ENCODE measurements around the gene ROR1.

Gene ROR1

GRCh38 chr1:63773815-63774616 lies at the start of gene ROR1:
Gene ROR1, plus strand, starts transcription at chr1:63774017.
- peak; percentile 20 to 60 for DNase-seq (ENCODE audit: low read depth in 2 of 2)

GRCh38 chr1:63724375-63724899 lies 49.4 kb upstream of the ROR1 start:
- DNase-seq (ENCODE audit: low read depth in 2 of 2): no peak

- no peak for DNase-seq (ENCODE audit: low read depth in 2 of 2)
Measured at GRCh38 chr1:63728611-63729226, 45.1 kb upstream of the ROR1 start.

DNA sequence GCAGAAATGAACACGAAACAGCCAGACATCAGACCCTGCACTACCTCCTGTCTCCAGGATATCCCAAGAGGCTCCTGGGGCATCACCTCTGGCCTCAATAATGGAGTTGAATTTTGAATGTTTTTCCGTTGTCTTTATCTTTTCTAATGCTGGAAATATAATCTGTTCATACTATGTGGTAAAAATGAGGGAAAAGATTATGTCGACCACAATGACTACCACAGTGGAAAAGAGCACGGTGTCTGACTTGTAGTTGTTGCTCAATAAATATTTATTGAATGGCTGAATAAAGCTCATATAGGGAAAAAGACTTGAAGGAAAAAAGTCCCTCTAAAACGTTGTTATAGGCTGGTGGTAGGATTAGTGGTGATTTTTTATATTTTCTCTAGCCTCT lies 44.6 kb upstream of the ROR1 start:
- DNase-seq (ENCODE audit: low read depth in 2 of 2): no peak

GRCh38 chr1:63730211-63730610 lies 43.6 kb upstream of the ROR1 start:
- no peak for DNase-seq (ENCODE audit: low read depth in 2 of 2)

- DNase-seq (ENCODE audit: low read depth in 2 of 2): no peak
Measured at GRCh38 chr1:63731117-63732043, 42.4 kb upstream of the ROR1 start.

- DNase-seq (ENCODE audit: low read depth in 2 of 2): no peak
Measured at GRCh38 chr1:63732666-63733065, 41.2 kb upstream of the ROR1 start.

- DNase-seq (ENCODE audit: low read depth in 2 of 2): no peak
Measured at GRCh38 chr1:63738772-63739171, 35.0 kb upstream of the ROR1 start.

GRCh38 chr1:63739452-63739851 lies 34.4 kb upstream of the ROR1 start:
- no peak for DNase-seq (ENCODE audit: low read depth in 2 of 2)

GRCh38 chr1:63740432-63740831 lies 33.4 kb upstream of the ROR1 start:
- DNase-seq (ENCODE audit: low read depth in 2 of 2): no peak

DNA sequence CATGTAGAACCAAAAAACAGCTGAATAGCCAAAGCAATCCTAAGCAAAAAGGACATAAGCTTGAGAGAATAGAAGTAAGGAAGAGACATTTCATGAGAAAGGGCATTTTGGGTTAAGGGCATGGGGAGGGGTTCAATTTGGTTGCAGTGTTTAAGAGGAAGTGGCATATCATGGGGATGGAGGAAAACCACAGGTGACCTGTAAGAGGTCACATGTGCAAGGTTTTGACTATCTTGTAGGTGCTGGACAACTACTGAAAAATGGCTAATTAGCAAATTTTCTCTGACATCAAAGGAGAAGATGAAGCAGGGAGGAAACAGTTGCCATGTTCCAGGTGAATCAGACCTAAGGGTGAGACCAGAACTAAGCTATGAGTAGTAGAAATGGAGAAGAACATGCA lies 31.3 kb upstream of the ROR1 start:
- DNase-seq (ENCODE audit: low read depth in 2 of 2): no peak

DNA sequence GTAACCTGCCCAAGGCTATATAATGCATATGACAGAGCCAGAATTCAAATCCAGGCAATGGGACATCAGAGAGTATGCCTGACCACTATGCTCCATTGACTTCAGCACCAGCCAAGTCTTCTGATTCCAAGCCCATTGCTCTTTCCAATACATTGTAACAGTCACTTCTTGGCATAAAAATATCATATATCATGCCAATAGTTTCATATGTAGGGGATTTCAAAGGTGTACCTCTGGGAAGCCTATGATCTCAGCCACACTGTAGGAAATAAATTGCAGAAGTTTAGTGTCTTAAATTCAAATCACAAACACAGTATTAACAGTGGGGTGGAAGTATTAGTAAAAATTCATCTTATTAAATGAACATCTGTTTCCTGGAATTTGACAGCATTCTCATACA lies 30.0 kb upstream of the ROR1 start:
- DNase-seq (ENCODE audit: low read depth in 2 of 2): no peak

DNA sequence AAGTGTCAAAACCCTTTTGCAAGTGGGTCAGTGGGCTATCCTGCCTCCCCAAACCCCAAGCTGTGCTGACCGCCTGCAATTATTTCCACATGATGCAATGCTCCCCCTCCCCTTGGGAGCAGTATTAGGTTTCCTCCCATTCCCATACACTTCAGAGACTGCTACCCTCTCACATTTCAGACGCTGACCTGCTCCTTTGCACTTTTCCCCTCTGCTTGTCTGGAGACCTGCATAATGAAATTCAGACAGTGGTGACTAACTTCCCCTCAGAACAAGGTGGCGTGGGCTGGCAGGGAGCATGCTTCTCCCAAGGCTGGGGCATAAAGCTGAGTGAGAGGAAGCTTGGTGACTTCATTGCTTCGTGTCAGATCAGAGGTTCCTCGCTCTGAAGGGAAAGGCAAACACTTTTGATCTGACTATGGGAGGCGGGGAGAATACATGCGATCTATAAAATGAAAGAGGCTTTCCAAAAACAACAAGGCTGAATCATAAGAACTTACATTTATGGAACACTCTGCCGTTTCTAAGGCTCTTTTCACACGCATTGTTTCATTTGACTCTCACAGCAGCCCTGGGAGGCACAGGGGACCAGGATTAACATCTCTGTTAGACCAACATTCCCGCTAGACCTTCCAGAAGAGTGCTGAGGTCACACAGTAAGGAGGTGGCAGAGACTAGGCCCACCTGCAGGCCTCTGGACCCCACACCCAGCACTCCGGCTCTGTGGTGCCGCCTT lies 27.5 kb upstream of the ROR1 start:
- DNase-seq (ENCODE audit: low read depth in 2 of 2): peak in 1 of 2 donors; percentile 10

GRCh38 chr1:63747445-63747844 lies 26.4 kb upstream of the ROR1 start:
- DNase-seq (ENCODE audit: low read depth in 2 of 2): no peak

GRCh38 chr1:63748046-63748580 lies 25.7 kb upstream of the ROR1 start:
- no peak for DNase-seq (ENCODE audit: low read depth in 2 of 2)

DNA sequence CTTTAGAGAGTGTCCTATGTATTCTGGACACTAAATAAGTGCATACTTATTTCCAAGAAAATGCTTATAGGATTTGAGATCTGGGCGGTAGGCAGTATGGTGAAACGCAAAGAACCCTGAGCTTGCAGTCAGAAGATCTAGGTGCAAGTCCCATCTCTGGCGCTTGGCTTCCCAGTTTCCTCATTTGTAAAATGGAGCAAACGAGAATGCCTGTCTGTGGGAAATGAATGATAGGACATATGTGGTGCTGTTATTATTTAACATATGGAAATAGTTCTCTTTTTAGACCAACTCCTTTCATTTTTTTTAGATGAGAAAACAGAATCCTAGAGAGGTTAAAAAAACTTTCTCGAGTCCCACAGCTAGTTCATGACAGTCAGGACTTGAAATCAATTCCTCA lies 25.2 kb upstream of the ROR1 start:
- DNase-seq (ENCODE audit: low read depth in 2 of 2): no peak

GRCh38 chr1:63750721-63751120 lies 23.1 kb upstream of the ROR1 start:
- DNase-seq (ENCODE audit: low read depth in 2 of 2): no peak

DNA sequence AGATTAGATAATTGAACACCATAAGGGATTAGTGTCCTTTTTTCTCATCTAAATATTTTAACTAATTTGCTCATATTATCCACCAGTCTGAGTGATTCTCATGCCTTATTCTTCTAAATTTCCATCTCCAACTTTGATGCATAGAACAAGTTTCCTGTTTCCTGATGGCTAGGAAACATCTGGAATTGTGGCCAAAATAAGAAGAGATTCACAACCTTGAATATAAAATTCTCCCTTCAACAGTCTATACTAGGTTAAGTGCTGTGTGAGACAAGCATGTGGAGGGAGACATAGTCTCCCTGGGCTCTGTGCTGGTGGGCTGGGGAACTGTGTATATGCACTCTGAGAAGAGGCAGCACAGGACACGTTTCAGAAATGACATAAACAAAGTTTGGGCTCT lies 21.6 kb upstream of the ROR1 start:
- DNase-seq (ENCODE audit: low read depth in 2 of 2): no peak

DNA sequence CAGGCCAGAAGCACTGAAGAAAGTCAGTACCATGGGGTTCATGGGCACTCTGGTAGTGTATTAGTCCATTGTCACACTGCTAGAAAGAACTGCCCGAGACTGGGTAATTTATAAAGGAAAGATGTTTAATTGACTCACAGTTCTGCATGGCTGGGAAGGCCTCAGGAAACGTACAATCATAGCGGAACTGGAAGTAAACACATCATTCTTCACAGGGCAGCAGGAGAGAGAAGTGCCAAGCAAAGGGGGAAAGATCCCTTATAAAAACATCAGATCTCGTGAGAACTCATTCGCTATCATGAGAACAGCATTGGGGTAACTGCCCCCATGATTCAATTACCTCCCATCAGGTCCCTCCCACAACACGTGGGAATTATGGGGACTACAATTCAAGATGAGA lies 20.2 kb upstream of the ROR1 start:
- DNase-seq (ENCODE audit: low read depth in 2 of 2): no peak

DNA sequence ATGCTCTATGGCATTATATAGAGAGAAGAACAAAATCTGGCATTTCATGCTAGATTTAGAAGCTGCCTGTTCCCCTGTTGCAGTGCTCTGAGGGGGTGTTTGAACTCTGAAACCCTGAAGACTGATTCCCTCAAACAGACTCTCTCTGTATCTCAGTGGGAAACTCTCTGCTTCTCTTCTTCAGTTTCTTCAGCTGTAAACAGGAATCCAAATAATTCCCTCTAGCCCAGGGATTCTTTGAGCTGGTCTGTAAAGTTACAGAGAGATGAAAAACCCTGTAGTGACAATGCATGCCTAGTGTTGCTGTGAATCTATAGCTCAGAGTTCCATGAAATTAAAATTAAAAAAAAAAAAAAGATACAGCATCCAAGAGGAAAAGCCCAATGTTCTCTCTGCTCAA lies 17.0 kb upstream of the ROR1 start:
- DNase-seq (ENCODE audit: low read depth in 2 of 2): no peak

DNA sequence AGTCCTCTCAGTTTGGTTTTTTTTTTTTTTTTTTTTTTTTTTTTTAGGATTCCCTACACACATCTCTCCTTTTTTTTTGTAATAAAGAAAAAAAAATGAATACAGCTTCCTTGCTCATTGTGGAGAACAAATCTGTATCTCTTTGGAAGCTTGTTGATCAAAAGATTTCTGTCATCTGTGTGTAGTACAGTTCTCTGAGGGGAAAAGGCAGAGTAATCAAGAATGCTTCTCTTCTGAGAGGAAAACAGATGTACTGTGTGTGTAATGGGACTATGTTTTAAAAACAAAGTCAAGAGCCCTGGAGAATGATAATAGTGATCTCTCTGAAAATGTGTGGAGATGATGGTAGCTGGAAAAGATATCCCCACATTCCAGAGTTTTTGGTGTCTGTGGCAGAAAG lies 16.5 kb upstream of the ROR1 start:
- no peak for DNase-seq (ENCODE audit: low read depth in 2 of 2)

Data from activated CD4-positive, alpha-beta T cell treated with anti-CD3 and anti-CD28 coated beads for 24 hours (primary cell).